G401 (cell line): Measurements from ENCODE around the gene ABI1. TPM values are rescaled to one million over a fixed set of nuclear protein-coding genes. Genes with fewer than 3 reads are reported as not detected.
A peak's percentile ranks its signal among the peaks of the same experiment; 100 is the strongest.

Experiments used
- DNase-seq: peaks from one replicate; pipeline ENCODE4 v3.0.0-alpha.2; 2015; ENCODE audit warnings: low spot score
- in situ Hi-C: cut with HindIII; loops from 2 replicates; pipeline ENCODE4 v1.10.0; 2016; ENCODE audit warnings: low sequenced_read_pairs, mixed read lengths
- total RNA-seq: library from RNA; depleted of rRNA; stranded (reverse); fragments of >200 nt; shearing (Covaris generic); gene quantifications from 2 replicates; pipeline ENCODE4 v1.2.3, GENCODE V29; 2014; rRNA removed

The ABI1 gene
- total RNA-seq, 1 experiment from 2014 or later = 44.9 TPM

- no peak for DNase-seq
- in situ Hi-C loops = no loop called here
Measured at GRCh38 chr10:26697922-26698608, 162.7 kb downstream of the ABI1 start.

GRCh38 chr10:26697163-26697921 is 163.4 kb downstream of the ABI1 start, which contains the start of gene PDSS1:
TSS of gene PDSS1 (plus strand) at chr10:26697701. CDS start at chr10:26697712, 11 bp downstream.
- in situ Hi-C loops = no loop called here
- peak; percentile 79 for DNase-seq

- in situ Hi-C loops = no loop called here
- DNase-seq = no peak
Measured at GRCh38 chr10:26696786-26697162, 164.0 kb downstream of the ABI1 start.

Other genes with a start within 250 kb of the ABI1 start
- 11.2 and 20.2 TPM in 2 replicates for gene PDSS1, start 163.3 kb downstream of the ABI1 start, total RNA-seq
- gene ANKRD26, start 239.5 kb upstream of the ABI1 start, total RNA-seq = 6.3 and 8.5 TPM in 2 replicates